T-helper 1 cell treated with Interleukin-12 subunit alpha and Interleukin-12 subunit beta and Interleukin-4 antibody, amounts not matched to agents 30 ng/mL and 1 ng/mL, for 36 hours (primary cell): ENCODE results near the gene DIO3. TPM values are rescaled to one million over a fixed set of nuclear protein-coding genes. Genes with fewer than 3 reads are reported as not detected.
"Not testable (repeated sequence)": the region's sequence is repeated elsewhere in the genome, so short reads cannot be mapped to it uniquely, and the experiment has no call there.

Experiments used
- intact Hi-C: fragments of 100-400 bp; cut with micrococcal nuclease; formaldehyde crosslinking; loops from one replicate; pipeline ENCODE4 v1.15.1; 2024
- total RNA-seq: library from RNA; stranded (reverse); gene quantifications from 2 replicates; pipeline ENCODE4 v1.2.3, GENCODE V29; 2022

DIO3 gene
- total RNA-seq, 1 donor from 2014 or later, result not detected

- intact Hi-C loops, result no loop called here
These were observed 18.9 kb upstream of the DIO3 start for GRCh38 chr14:101542391-101542790.

- intact Hi-C loops, result no loop called here
These were observed 17.5 kb upstream of the DIO3 start for GRCh38 chr14:101543814-101544213.

- intact Hi-C loops, result no loop called here
These were observed 16.7 kb upstream of the DIO3 start for GRCh38 chr14:101544550-101544949.

GRCh38 chr14:101546706-101547105 is 14.6 kb upstream of the DIO3 start:
- intact Hi-C loops, result no loop called here

- intact Hi-C loops, result no loop called here
These were observed 14.1 kb upstream of the DIO3 start for GRCh38 chr14:101547107-101547738.

- intact Hi-C loops, result no loop called here
These were observed 13.2 kb upstream of the DIO3 start for GRCh38 chr14:101547961-101548669.

GRCh38 chr14:101548710-101549109 is 12.6 kb upstream of the DIO3 start:
- intact Hi-C loops, result no loop called here

GRCh38 chr14:101549154-101549553 is 12.1 kb upstream of the DIO3 start:
- intact Hi-C loops, result no loop called here

- intact Hi-C loops, result not testable (repeated sequence)
These were observed 10.9 kb upstream of the DIO3 start for GRCh38 chr14:101550202-101550912.

GRCh38 chr14:101551729-101552595 is 9.3 kb upstream of the DIO3 start:
- intact Hi-C loops, result no loop called here

- intact Hi-C loops, result no loop called here
These were observed 8.5 kb upstream of the DIO3 start for GRCh38 chr14:101552786-101553231.

- intact Hi-C loops, result no loop called here
These were observed 7.9 kb upstream of the DIO3 start for GRCh38 chr14:101553393-101553792.

- intact Hi-C loops, result no loop called here
These were observed 7.4 kb upstream of the DIO3 start for GRCh38 chr14:101553931-101554330.

- intact Hi-C loops, result loop anchor here (5.0 kb wide), 1 partner anchor 93 kb away; no protein-coding TSS in a partner anchor
These were observed 6.2 kb upstream of the DIO3 start for GRCh38 chr14:101554991-101555668.

GRCh38 chr14:101555669-101556043 is 5.6 kb upstream of the DIO3 start:
- intact Hi-C loops, result loop anchor here (5.0 kb wide), 1 partner anchor 93 kb away; no protein-coding TSS in a partner anchor

GRCh38 chr14:101556131-101556530 is 5.2 kb upstream of the DIO3 start:
- intact Hi-C loops, result loop anchor here (5.0 kb wide), 1 partner anchor 94 kb away; no protein-coding TSS in a partner anchor

- intact Hi-C loops, result loop anchor here (5.0 kb wide), 1 partner anchor 94 kb away; no protein-coding TSS in a partner anchor
These were observed 4.6 kb upstream of the DIO3 start for GRCh38 chr14:101556566-101557320.

GRCh38 chr14:101557321-101557695 is 4.0 kb upstream of the DIO3 start:
- intact Hi-C loops, result loop anchor here (5.0 kb wide), 1 partner anchor 95 kb away; no protein-coding TSS in a partner anchor
